Middle frontal gyrus (tissue), 1 donor: Measurements from ENCODE around the gene ADIPOR2.
"Not testable (repeated sequence)": the region's sequence is repeated elsewhere in the genome, so short reads cannot be mapped to it uniquely, and the experiment has no call there.

Source experiments
- DNase-seq: peaks from one replicate; pipeline ENCODE4 v3.0.0-alpha.2; 2015; ENCODE audit warnings: low spot score; ENCODE audit errors: extremely low spot score

Gene ADIPOR2

DNA sequence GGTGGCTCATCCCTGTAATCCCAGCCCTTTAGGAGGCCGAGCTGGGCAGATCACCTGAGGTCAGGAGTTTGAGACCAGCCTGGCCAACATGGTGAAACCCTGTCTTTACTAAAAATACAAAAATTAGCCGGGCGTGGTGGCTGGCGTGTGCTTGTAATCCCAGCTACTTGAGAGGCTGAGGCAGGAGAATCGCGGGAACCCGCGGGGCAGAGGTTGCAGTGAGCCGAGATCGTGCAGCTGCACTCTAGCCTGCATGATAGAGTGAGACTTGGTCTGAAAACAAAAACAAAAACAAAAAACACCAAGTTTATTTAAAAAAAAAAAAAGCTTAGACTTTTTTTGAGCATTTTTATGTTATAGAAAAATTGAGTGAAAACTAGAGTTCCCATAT is 40.8 kb downstream of the ADIPOR2 start:
- DNase-seq = not testable (repeated sequence)

DNA sequence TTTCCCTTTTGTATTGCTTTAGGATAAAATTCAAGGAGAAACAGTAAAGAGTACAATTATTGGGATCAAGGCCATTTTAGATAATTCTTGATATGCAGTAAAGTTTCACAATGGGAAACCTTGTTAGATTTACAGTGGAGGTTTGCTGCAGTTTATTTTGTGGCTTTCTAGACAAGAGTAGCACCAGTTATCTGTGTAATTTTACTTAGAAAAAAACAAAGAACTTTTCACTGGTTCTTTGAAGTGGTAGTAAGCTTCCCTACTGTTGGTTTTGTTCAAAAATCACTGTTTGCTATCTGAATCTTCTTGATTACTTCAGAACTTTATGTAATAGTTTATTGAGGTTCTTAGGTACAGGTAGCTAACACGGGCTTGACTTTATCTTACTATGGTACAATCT is 42.0 kb downstream of the ADIPOR2 start:
- DNase-seq = no peak

DNA sequence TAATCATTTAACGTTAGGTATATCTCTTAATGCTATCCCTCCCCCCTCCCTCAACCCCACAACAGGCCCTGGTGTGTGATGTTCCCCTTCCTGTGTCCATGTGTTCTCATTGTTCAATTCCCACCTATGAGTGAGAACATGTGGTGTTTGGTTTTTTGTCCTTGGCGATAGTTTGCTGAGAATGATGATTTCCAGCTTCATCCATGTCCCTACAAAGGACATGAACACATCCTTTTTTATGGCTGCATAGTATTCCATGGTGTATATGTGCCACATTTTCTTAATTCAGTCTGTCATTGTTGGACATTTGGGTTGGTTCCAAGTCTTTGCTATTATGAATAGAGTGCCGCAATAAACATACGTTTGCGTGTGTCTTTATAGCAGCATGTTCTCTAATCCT is 42.8 kb downstream of the ADIPOR2 start:
- DNase-seq = not testable (repeated sequence)

DNA sequence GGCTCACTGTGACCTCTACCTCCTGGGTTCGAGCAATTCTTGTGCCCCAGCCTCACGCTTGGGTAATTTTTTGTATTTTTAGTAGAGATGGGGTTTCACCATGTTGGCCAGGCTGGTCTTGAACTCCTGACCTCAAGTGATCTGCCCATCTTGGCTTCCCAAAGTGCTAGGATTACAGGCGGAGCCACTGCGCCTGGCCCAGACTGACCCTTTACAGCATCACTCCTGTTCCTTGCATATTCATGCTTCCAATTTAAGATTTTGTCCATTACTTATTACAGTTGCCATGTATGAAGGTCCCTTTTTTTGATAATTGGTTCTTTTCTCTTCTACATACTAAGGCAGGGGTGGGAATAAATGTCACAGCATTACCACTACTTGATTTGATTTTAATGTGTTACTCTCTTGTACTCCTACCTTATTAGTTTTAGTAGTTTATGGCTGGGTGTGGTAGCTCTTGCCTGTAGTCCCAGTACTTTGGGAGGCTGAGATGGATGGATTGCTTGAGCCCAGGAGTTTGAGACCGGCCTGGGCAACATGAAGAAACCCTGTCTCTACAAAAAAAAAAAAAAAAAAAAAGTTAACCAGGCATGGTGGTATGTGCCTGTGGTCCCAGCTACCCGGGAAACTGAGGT is 46.9 kb downstream of the ADIPOR2 start:
- DNase-seq = no peak

DNA sequence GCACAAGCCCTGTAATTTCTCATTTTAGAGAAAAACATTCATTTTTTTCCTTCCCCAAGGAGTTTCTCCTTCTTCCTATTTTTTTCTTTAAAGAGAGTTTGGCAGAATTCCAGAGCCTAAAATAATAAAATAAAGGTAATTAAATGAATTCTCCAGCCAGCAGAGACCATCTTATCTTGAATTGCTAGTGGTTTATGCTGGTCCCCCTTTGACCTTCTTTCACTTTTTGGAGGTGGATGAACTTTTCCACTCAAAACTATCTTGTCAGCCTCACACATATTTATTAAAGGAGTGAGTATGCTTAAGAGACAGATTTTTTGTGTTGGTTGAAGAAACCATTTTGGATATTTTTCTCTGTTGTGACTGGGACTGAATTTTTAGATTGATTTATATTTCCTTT is 47.6 kb downstream of the ADIPOR2 start:
- DNase-seq = no peak

DNA sequence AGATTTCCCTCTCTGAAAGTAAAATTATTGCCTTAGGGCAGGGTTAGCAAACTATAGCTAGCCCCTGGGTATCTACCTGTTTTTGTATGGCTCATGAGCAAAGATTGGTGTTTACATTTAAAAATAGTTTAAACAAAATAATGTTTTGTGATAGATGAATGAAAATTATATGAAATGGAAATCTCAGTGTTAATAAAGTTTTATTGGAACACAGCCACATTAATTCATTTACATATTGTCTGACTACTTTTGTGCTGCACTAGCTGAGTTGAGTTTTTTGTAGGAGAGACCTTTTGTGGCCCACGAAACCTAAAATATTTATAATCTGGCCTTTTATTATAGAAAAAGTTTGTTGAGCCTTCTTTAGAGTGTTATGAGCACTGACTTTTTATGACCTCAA is 48.5 kb downstream of the ADIPOR2 start:
- DNase-seq = no peak

GRCh38 chr12:1740161-1740948 is 49.5 kb downstream of the ADIPOR2 start:
- no peak for DNase-seq

GRCh38 chr12:1741154-1741949 is 50.5 kb downstream of the ADIPOR2 start:
- no peak for DNase-seq

GRCh38 chr12:1744932-1745331 is 54.1 kb downstream of the ADIPOR2 start:
- DNase-seq = no peak

- DNase-seq = no peak
Measured at GRCh38 chr12:1747609-1748008, 56.7 kb downstream of the ADIPOR2 start.

- no peak for DNase-seq
Measured at GRCh38 chr12:1749019-1749418, 58.1 kb downstream of the ADIPOR2 start.

DNA sequence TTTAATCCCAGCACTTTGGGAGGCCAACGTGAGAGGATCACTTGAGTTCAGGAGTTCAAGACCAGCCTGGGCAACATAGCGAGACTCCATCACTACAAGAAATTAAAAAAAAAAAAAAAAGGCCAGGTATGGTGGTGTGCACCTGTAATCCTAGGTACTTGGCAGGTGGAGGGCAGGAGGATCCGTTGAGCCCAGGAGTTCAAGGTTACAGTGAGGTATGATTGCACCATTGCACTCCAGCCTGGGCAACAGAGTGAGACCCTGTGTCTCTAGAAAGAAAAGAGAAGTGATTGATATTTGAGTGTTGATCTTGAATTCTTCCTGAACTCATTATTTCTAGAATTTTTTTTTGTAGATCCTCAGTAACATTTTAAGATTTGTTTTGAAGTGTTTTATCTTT is 59.4 kb downstream of the ADIPOR2 start:
- no peak for DNase-seq

DNA sequence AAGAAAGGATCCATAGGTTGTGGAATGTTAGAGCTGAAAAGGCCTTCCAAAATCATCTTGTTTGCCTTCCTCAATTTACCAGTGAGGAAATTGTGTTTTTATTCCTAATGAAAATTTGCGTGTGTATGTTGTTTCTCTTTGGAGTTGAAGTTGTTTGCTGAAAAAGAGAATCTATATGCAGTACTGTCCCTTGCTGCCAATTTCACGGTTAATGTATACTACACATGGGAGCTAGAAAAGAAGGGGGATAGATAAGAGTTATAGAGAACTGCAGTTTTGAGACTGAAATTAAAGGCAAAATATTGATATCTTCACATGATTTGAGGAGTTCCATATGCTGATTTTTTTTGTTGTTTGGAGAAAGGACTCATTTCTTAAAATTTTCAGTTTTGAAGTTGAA is 67.5 kb downstream of the ADIPOR2 start:
- no peak for DNase-seq

DNA sequence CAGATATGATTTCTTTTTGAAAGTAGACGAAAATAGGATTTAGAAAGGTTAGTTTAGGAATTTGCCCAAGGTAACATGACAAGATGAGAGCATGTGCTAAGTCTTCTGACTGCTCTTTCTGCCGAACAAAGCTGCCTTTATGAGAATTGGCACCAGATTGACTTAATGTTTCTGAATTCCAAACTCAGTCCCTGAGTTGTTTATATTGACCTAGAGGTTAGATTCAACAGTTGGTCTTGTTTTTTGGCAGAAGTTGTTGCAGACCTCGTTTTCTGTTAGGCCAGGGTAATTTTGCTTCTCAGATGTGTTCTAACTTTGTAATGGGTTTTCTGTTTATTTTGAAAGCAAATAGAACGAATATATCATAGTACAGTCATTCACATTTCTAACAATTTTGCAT is 68.0 kb downstream of the ADIPOR2 start:
- no peak for DNase-seq

GRCh38 chr12:1760566-1761382 is 69.9 kb downstream of the ADIPOR2 start:
- DNase-seq = no peak

DNA sequence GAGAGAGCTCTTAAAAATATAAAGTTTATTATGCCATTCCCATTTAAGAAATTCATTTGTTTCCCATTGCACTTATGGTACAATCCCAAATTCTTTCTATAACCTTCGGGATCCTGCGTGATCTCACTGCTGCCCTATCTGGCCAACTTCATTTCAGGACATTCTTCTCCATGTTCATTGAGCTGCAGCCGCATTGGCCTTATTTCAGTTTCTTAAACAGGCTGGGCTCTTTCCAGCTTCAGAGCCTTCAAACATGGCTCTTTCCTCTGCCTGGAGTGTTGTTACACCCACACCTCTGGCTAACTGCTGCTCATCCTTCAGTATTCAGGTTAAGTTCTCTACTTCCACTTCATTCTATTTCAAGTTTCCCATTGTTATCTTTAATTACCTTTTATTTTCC is 71.0 kb downstream of the ADIPOR2 start:
- no peak for DNase-seq

GRCh38 chr12:1763153-1763552 is 72.3 kb downstream of the ADIPOR2 start:
- no peak for DNase-seq

- DNase-seq = no peak
Measured at GRCh38 chr12:1766110-1766509, 75.2 kb downstream of the ADIPOR2 start.

DNA sequence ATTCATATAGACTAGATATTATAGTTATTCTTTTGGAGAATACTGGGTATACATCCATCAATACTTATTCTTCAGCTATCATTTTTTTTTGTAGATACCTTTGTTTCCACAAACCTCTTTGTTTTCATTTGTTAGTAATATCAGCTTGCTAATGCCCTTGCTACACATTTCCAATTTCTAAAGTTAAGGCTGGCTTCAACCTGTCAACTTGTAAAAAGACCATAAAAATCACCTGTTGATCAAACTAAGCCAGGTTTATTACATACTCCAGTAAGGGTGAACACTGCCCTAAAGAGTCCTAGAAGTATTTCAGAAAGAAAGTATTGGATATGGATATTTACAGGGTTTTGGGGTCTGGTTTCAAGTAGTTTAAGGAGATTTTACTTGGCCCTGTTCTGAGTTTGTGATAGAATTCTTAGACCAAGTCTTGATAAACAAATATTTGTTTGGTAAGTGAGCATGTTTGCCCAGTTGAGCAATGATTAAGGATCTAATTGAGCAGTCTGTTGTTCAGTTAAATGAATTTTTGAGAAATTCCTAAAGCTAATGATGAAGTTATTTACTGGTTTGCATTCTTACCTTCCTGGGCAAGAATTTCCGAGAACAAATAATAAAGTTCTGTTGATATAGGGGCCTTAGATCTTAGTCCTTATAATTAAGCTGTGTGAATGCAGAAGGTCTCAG is 76.7 kb downstream of the ADIPOR2 start:
- no peak for DNase-seq

GRCh38 chr12:1768615-1769014 is 77.7 kb downstream of the ADIPOR2 start:
- DNase-seq = no peak
